ENCODE results near the gene DOCK11. TPM values are rescaled to one million over a fixed set of nuclear protein-coding genes. Genes with fewer than 3 reads are reported as not detected.

The DOCK11 gene
- total and polyA plus RNA-seq, 9 of the 15 experiments (the other 6 are each of a cell fraction or from before 2014, with no cell fraction given): 41.8 to 77.8 (median 50.9) TPM

GRCh38 chrX:118507766-118508165, 12.2 kb downstream of the DOCK11 start:
- TF ChIP-seq SMARCC2 (IDR thresholded peaks at IDR 0.05; ENCODE audit: low read depth) (no peak), ELF2 (CRISPR knock-in tag; IDR thresholded peaks at IDR 0.05) (no peak), ZNF12 (CRISPR knock-in tag; IDR thresholded peaks at IDR 0.05) (no peak), ZNF79 (CRISPR knock-in tag; IDR thresholded peaks at IDR 0.05; ENCODE audit: low read depth) (no peak), KAT8 (IDR thresholded peaks at IDR 0.05; ENCODE audit: low read depth) (no peak), NFRKB (IDR thresholded peaks at IDR 0.05; ENCODE audit: low read depth) (no peak), JUND (IDR thresholded peaks at IDR 0.05; ENCODE audit: borderline replicate concordance, low read depth, low read length) (no peak), JUND (tag; IDR thresholded peaks at IDR 0.05; ENCODE audit: borderline replicate concordance, low read depth, low read length) (no peak), KHSRP (IDR thresholded peaks at IDR 0.05) (no peak), CAMTA2 (CRISPR knock-in tag; conservative IDR thresholded peaks at IDR 0.05) (no peak), ZNF75A (CRISPR knock-in tag; IDR thresholded peaks at IDR 0.05) (no peak)
- TF ChIP-seq, protein P1, sequence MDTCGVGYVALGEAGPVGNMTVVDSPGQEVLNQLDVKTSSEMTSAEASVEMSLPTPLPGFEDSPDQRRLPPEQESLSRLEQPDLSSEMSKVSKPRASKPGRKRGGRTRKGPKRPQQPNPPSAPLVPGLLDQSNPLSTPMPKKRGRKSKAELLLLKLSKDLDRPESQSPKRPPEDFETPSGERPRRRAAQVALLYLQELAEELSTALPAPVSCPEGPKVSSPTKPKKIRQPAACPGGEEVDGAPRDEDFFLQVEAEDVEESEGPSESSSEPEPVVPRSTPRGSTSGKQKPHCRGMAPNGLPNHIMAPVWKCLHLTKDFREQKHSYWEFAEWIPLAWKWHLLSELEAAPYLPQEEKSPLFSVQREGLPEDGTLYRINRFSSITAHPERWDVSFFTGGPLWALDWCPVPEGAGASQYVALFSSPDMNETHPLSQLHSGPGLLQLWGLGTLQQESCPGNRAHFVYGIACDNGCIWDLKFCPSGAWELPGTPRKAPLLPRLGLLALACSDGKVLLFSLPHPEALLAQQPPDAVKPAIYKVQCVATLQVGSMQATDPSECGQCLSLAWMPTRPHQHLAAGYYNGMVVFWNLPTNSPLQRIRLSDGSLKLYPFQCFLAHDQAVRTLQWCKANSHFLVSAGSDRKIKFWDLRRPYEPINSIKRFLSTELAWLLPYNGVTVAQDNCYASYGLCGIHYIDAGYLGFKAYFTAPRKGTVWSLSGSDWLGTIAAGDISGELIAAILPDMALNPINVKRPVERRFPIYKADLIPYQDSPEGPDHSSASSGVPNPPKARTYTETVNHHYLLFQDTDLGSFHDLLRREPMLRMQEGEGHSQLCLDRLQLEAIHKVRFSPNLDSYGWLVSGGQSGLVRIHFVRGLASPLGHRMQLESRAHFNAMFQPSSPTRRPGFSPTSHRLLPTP (IDR thresholded peaks at IDR 0.05; ENCODE audit: borderline replicate concordance, extremely low read depth, insufficient read length): no peak
- intact Hi-C loops (cut with micrococcal nuclease) (no loop called here), in situ Hi-C loops (cut with MboI) (no loop called here)
- FAIRE-seq: no peak
- Histone ChIP-seq H3K9me3 (replicated peaks; ENCODE audit: control insufficient read depth, insufficient read depth, low read depth, low read length) (no peaks in the 10 kb centered on the region), H3K9me1 (ENCODE audit: control insufficient read depth, insufficient read depth, low read length) (no peaks in the 10 kb centered on the region), H3K27ac (ENCODE audit: extremely low read depth, low read depth, low read length) (no peak overlapping the region), H2AFZ (ENCODE audit: low read depth, low read length) (no peak overlapping the region), H3K4me2 (ENCODE audit: insufficient read depth, low read length) (no peak overlapping the region), H3K9ac (ENCODE audit: insufficient read depth in 1 of 2, low read depth in 2 of 2, low read length in 2 of 2) (no peak overlapping the region), H3K4me3 (no peak overlapping the region), H3K79me2 (ENCODE audit: control insufficient read depth, insufficient read depth, low read length) (peaks cover 92% of the 10 kb centered on the region), H3K4me1 (replicated peaks in 1 of 2; ENCODE audit: control insufficient read depth in 2 of 2, insufficient read depth in 2 of 2, low read length in 2 of 2) (peaks cover 13 to 25% of the 10 kb centered on the region in 2 experiments; a peak in 4 of 5 replicates), H3K36me3 (ENCODE audit: control insufficient read depth, insufficient read depth, low read length) (peaks cover 27% of the 10 kb centered on the region; the same call in 2 of the 3 replicates), H3K27me3 (ENCODE audit: control insufficient read depth in 2 of 2, insufficient read depth in 2 of 2, low read length in 2 of 2) (no peaks in the 10 kb centered on the region), H4K20me1 (replicated peaks; ENCODE audit: control insufficient read depth, insufficient read depth, low read length) (no peaks in the 10 kb centered on the region)
- no TSS peak for BruUV-seq (replicated peaks)
- POLR2A ChIA-PET: interaction anchor here (0.8 to 1.7 kb wide), 2 partner anchors 8 to 11 kb away, joined by 3 to 4 read pairs; no protein-coding TSS in a partner anchor
- 100% methylated on average over 1 of the region's 1 CpG for WGBS (ENCODE audit: insufficient coverage, low coverage, missing lambda C conversion rate)
- ATAC-seq: no peak
- DNase-seq (ENCODE audit: extremely low read depth in 1 of 4, low spot score in 3 of 4): no peak
- CTCF ChIA-PET (ENCODE audit: low intra/inter-chr PET ratio): no interaction called here
